ENCODE measurements around the gene LETM1.

GRCh38 chr4:1808396-1808795, 47.6 kb downstream of the LETM1 start:
- TF ChIP-seq CTCF (IDR thresholded peaks at IDR 0.05) (no peak), POLR2A (IDR thresholded peaks at IDR 0.05) (no peak)
